Umbilical cord (tissue), 2 donors: Measurements from ENCODE around the gene LRCH2. TPM values are rescaled to one million over a fixed set of nuclear protein-coding genes. Genes with fewer than 3 reads are reported as not detected.

ENCODE experiments used
- DNase-seq: peaks from one replicate; pipeline ENCODE4 v3.0.0-alpha.2; 2015; ENCODE audit warnings: low spot score
- total RNA-seq: library from RNA; depleted of rRNA; stranded (reverse); fragments of >200 nt; gene quantifications from one replicate; pipeline ENCODE4 v1.2.3, GENCODE V29; 2014; ENCODE audit warnings: low replicate concordance; ENCODE audit not compliant: insufficient read depth

The LRCH2 gene
- total RNA-seq, 1 donor from 2014 or later = 28.9 TPM

- no peak for DNase-seq
Observed at GRCh38 chrX:115067812-115068211, 166.1 kb downstream of the LRCH2 start.

- no peak for DNase-seq
Observed at GRCh38 chrX:115065304-115065703, 168.6 kb downstream of the LRCH2 start.

Other genes starting within 250 kb of the LRCH2 start
- gene IL13RA2, start 216.5 kb downstream of the LRCH2 start, total RNA-seq = not detected
- gene RBMXL3, start 44.7 kb downstream of the LRCH2 start, total RNA-seq = 1.4 TPM
- gene LUZP4, start 55.6 kb upstream of the LRCH2 start, total RNA-seq = 5.1 TPM